IgD-negative memory B cell (primary cell): ENCODE data around the gene LRP6. TPM values are rescaled to one million over a fixed set of nuclear protein-coding genes. Genes with fewer than 3 reads are reported as not detected.

Experiments used
- H3K27ac Mint-ChIP-seq, 3 donors: one replicate each; pipeline ENCODE4 v1.8.0; 2020 to 2022; ENCODE audit warnings: mild to moderate bottlenecking in 3 of 3, mixed read lengths in 3 of 3, moderate library complexity in 1 of 3
- H3K27me3 Mint-ChIP-seq: one replicate; pipeline ENCODE4 v1.8.0; 2021; ENCODE audit warnings: mixed read lengths
- H3K36me3 Mint-ChIP-seq: one replicate; pipeline ENCODE4 v1.8.0; 2020; ENCODE audit warnings: mild to moderate bottlenecking, mixed read lengths
- H3K4me1 Mint-ChIP-seq, 3 donors: one replicate each; pipeline ENCODE4 v1.8.0; 2020 to 2022; ENCODE audit warnings: mixed read lengths in 3 of 3, mild to moderate bottlenecking in 1 of 3
- H3K4me3 Mint-ChIP-seq, 4 donors: one replicate each; pipeline ENCODE4 v1.8.0; 2020 to 2022; ENCODE audit warnings: mild to moderate bottlenecking in 4 of 4, mixed read lengths in 4 of 4, moderate library complexity in 3 of 4
- H3K9me3 Mint-ChIP-seq, 3 donors: one replicate each; pipeline ENCODE4 v1.8.0; 2020 to 2021; ENCODE audit warnings: mixed read lengths in 3 of 3, mild to moderate bottlenecking in 1 of 3
- polyA plus RNA-seq: library from polyadenylated mRNA; unstranded; fragments of 300-500 nt; fragmentation: Illumina TruSeq; gene quantifications from one replicate; pipeline ENCODE4 v1.2.3, GENCODE V29; 2021

Gene LRP6
- polyA plus RNA-seq, 1 donor from 2014 or later: not detected

DNA sequence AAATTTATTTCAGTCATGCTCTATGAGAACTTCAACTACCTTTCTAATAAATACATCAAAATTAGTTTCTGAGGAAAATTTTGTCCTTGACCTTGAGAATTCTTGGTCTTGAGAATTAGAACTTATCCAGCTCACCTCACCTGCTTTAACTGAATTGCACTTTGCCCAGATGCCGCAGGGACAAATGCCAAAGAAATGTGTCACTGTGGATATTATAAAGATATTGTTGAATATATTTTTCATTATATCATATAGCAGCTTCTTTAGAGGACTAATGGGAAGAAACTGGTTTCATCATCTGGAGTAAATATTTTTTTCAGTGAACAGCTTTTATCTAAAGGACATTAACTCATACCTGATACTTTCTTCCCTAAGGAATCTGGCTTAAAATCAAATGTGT, 54.1 kb downstream of the LRP6 start:
- no peaks in the 10 kb centered on the region for H3K27me3 Mint-ChIP-seq

GRCh38 chr12:12210983-12211382, 55.9 kb downstream of the LRP6 start:
- Mint-ChIP-seq H3K4me1 (peaks cover 0 to 4% (median 0%) of the 10 kb centered on the region in 3 donors), H3K9me3 (peaks cover 0 to 3% (median 0%) of the 10 kb centered on the region in 3 donors), H3K27ac (no peak overlapping the region), H3K36me3 (no peaks in the 10 kb centered on the region), H3K27me3 (no peaks in the 10 kb centered on the region), H3K4me3 (no peak overlapping the region)

More for the DNA sequence above, 54.1 kb downstream of the LRP6 start:
- H3K4me1 Mint-ChIP-seq: peaks cover 0 to 4% (median 0%) of the 10 kb centered on the region in 3 donors
- H3K9me3 Mint-ChIP-seq: peaks cover 0 to 2% (median 1%) of the 10 kb centered on the region in 3 donors
- H3K36me3 Mint-ChIP-seq: no peaks in the 10 kb centered on the region
- H3K4me3 Mint-ChIP-seq: no peak overlapping the region
- H3K27ac Mint-ChIP-seq: no peak overlapping the region

GRCh38 chr12:12210416-12210815, 56.4 kb downstream of the LRP6 start:
- peaks cover 0 to 4% (median 0%) of the 10 kb centered on the region in 3 donors for H3K4me1 Mint-ChIP-seq
- H3K36me3 Mint-ChIP-seq: no peaks in the 10 kb centered on the region
- H3K27me3 Mint-ChIP-seq: no peaks in the 10 kb centered on the region
- no peak overlapping the region for H3K4me3 Mint-ChIP-seq
- peaks cover 0 to 5% (median 0%) of the 10 kb centered on the region in 3 donors for H3K9me3 Mint-ChIP-seq
- H3K27ac Mint-ChIP-seq: no peak overlapping the region

GRCh38 chr12:12209675-12210074, 57.2 kb downstream of the LRP6 start:
- H3K4me1 Mint-ChIP-seq: peaks cover 0 to under 1% (median 0%) of the 10 kb centered on the region in 3 donors
- peaks cover 0 to 5% (median 0%) of the 10 kb centered on the region in 3 donors for H3K9me3 Mint-ChIP-seq
- no peaks in the 10 kb centered on the region for H3K36me3 Mint-ChIP-seq
- H3K4me3 Mint-ChIP-seq: no peak overlapping the region
- no peaks in the 10 kb centered on the region for H3K27me3 Mint-ChIP-seq
- H3K27ac Mint-ChIP-seq: no peak overlapping the region

DNA sequence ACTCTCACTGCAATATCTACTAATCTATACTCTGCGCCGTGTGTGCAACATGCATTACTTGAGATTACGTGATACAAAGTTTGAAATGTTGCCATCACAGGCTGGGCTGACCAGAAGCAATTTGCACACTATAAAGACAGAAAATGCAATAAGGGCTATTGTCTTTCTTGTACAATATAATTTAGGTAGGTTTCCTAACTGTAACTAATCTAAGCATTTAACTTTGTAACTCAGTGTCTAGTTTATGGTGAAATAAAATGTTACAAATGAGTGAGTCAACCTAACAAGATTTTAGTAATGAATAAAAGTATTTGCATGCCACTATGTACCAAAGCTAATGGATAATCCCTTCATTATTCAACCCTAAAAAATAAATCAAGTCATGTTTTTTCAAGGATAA, 57.8 kb downstream of the LRP6 start:
- no peaks in the 10 kb centered on the region for H3K36me3 Mint-ChIP-seq
- H3K27me3 Mint-ChIP-seq: peaks cover 2% of the 10 kb centered on the region
- H3K4me1 Mint-ChIP-seq: no peaks in the 10 kb centered on the region
- peaks cover 0 to 5% (median 0%) of the 10 kb centered on the region in 3 donors for H3K9me3 Mint-ChIP-seq
- no peak overlapping the region for H3K4me3 Mint-ChIP-seq
- no peak overlapping the region for H3K27ac Mint-ChIP-seq

DNA sequence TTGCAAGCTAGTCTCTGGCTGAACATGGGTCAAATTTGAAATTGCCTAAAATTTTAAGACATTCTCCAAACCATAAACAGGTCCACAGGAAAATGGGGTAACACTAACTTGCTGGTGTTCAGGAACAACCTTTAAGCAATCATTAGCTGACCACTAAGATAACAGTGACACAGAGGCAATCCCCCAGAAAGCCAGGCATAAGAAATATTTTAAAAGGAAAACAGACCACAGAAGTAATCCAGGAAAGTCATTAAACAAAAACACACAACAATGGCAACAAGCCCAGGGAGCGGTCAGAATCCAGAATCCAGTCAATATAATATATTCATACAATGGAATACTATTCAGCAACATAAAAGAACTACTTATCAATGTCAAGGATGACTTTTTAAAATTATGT, 59.1 kb downstream of the LRP6 start:
- Mint-ChIP-seq H3K36me3 (no peaks in the 10 kb centered on the region), H3K4me1 (no peaks in the 10 kb centered on the region), H3K4me3 (no peak overlapping the region), H3K27ac (no peak overlapping the region), H3K9me3 (peaks cover 0 to 5% (median 0%) of the 10 kb centered on the region in 3 donors), H3K27me3 (peaks cover 2% of the 10 kb centered on the region)

DNA sequence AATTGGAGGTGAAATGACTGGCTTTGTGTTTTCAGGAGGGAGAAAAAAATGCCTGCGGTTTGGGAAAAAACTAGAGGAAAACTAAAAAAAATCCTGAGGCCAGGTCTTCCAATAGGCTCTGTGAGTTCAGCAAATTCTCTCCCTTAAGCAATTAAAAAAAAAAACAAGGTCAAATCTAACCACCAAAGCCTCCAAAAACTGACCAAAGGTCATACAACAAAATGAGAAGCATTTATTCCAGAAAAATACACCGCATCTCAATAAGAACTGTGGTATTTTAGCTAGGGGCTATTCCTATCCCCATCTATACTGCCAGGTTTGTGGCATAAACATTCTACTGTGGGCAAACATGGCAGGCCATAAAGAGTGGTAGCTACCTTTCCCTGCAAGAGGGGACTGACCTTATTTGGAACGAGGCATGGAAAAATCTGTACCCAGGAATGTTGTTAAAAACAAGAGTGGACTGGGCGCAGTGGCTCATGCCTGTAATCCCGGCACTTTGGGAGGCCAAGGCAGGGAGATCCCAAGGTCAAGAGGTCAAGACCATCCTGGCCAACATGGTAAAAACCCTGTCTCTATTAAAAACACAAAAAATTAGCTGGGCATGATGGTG, 60.0 kb downstream of the LRP6 start:
- Mint-ChIP-seq H3K4me3 (no peak overlapping the region), H3K9me3 (peaks cover 0 to 5% (median 0%) of the 10 kb centered on the region in 3 donors), H3K27me3 (peaks cover 4% of the 10 kb centered on the region)

GRCh38 chr12:12202747-12203146, 64.1 kb downstream of the LRP6 start:
- Mint-ChIP-seq H3K4me3 (no peak overlapping the region), H3K9me3 (peaks cover 2 to 13% (median 5%) of the 10 kb centered on the region in 3 donors), H3K27me3 (peaks cover 7% of the 10 kb centered on the region), H3K4me1 (no peaks in the 10 kb centered on the region), H3K27ac (no peak overlapping the region), H3K36me3 (no peaks in the 10 kb centered on the region)

More for the DNA sequence above, 60.0 kb downstream of the LRP6 start:
- Mint-ChIP-seq H3K36me3 (no peaks in the 10 kb centered on the region), H3K4me1 (no peaks in the 10 kb centered on the region), H3K27ac (no peak overlapping the region)

DNA sequence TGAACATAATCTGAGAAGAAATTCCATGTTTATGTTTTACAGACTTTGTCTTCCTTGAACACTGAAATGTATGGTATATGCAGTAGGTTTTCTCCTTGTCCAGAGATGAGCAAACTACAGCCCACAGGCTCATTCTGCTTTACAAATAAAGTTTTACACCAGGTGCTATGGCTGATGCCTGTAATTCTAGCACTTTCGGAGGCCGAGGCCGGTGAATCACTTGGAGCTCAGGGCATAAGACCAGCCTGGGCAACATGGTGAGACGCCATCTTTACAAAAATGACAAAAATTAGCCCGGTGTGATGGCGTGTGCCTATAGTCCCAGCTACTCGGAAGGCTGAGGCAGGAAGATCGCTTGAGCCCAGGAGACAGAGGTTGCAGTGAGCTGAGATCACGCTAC, 64.7 kb downstream of the LRP6 start:
- H3K27ac Mint-ChIP-seq: no peak overlapping the region
- peaks cover 2 to 12% (median 10%) of the 10 kb centered on the region in 3 donors for H3K9me3 Mint-ChIP-seq
- H3K4me1 Mint-ChIP-seq: no peaks in the 10 kb centered on the region
- H3K4me3 Mint-ChIP-seq: no peak overlapping the region
- no peaks in the 10 kb centered on the region for H3K36me3 Mint-ChIP-seq
- peaks cover 7% of the 10 kb centered on the region for H3K27me3 Mint-ChIP-seq

DNA sequence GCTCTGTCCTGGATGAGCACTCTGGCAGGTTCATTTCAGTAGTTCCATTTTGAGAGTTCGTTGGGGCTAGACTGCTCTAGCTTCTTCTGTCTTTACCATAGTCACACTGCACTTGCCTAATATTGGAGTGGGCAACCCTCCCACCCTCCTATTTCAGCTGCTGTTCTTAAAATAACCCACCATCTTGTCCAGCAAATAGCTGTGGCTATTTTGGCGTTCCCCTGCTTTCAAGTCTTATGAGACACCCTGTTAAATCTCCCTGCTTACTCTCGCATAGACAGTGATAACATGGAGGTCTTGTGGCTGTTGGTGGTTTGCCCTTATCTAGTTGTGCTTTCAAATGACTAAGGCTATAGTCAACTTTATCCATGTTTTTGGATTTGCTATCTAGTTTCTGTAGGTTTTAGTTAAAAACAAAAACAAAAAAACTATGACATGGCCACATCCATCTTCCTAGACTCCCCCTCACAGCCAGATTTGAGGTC, 65.5 kb downstream of the LRP6 start:
- H3K9me3 Mint-ChIP-seq: peaks cover 4 to 15% (median 14%) of the 10 kb centered on the region in 3 donors
- no peak overlapping the region for H3K4me3 Mint-ChIP-seq
- H3K27ac Mint-ChIP-seq: no peak overlapping the region
- no peaks in the 10 kb centered on the region for H3K36me3 Mint-ChIP-seq
- H3K4me1 Mint-ChIP-seq: no peaks in the 10 kb centered on the region
- H3K27me3 Mint-ChIP-seq: peaks cover 7% of the 10 kb centered on the region

DNA sequence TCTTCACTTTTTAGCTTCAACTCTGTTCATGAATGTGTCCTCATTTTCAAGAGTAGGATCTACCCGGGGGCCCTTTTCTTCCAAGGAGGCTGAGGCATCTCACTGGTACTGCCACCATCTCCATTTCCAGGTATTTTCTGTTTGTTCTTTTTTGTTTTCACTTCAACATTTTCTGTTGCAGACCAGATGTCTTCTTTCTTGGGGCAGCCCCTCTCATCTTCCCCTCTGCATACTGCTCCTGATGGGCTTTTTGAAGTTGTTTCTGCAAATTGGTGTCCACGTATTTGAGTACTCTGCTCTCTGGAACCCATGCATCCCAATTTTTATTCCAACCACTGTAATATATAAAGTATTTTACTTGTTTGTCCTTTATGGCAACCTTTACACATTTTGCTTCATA, 66.5 kb downstream of the LRP6 start:
- H3K27me3 Mint-ChIP-seq: peaks cover 7% of the 10 kb centered on the region
- H3K36me3 Mint-ChIP-seq: no peaks in the 10 kb centered on the region
- H3K27ac Mint-ChIP-seq: no peak overlapping the region
- H3K4me1 Mint-ChIP-seq: no peaks in the 10 kb centered on the region
- peaks cover 4 to 15% (median 10%) of the 10 kb centered on the region in 3 donors for H3K9me3 Mint-ChIP-seq
- H3K4me3 Mint-ChIP-seq: no peak overlapping the region

- Mint-ChIP-seq H3K9me3 (peaks cover 4 to 18% (median 11%) of the 10 kb centered on the region in 3 donors), H3K27me3 (peaks cover 6% of the 10 kb centered on the region), H3K27ac (no peak overlapping the region), H3K4me3 (no peak overlapping the region), H3K4me1 (no peaks in the 10 kb centered on the region), H3K36me3 (no peaks in the 10 kb centered on the region)
Observed at GRCh38 chr12:12198124-12198523, 68.7 kb downstream of the LRP6 start.

DNA sequence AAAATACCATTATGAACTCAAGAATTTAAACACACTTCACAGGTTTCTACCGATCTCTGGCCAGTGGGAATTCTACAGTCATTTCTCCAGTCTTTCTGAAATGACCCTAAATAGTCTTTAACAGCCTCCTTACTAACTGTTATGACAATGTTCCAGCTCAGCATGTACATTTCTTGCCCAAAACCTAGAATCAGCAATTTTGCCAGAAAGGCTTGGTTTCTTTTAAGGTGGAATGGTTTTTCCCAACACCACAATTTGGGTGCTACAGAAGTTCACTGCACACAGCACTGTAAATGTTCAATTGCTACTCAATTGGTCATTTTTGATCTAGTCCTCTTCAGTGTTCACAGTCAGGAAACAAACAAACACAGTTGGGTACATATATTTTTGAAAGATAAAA, 69.7 kb downstream of the LRP6 start:
- peaks cover 4 to 18% (median 12%) of the 10 kb centered on the region in 3 donors for H3K9me3 Mint-ChIP-seq
- H3K4me3 Mint-ChIP-seq: no peak overlapping the region
- H3K27me3 Mint-ChIP-seq: peaks cover 4% of the 10 kb centered on the region
- no peaks in the 10 kb centered on the region for H3K36me3 Mint-ChIP-seq
- no peak overlapping the region for H3K27ac Mint-ChIP-seq
- no peaks in the 10 kb centered on the region for H3K4me1 Mint-ChIP-seq

DNA sequence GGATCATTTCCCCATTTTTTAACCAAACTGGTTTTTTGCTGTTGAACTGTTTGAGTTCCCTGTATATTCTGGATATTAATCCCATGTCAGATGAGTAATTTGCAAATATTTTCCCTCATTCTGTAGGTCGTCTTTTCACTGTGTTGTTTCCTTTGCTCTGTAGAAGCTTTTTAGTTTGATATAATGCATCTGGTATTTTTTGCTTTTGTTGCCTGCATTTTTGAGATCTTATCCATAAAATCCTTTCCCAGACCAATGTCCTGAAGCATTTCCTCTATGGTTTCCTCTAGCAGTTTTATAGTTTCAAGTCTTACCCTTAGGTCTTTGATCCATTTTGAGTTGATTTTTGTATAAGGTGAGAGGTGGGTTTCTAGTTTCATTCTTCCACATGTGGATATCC, 71.3 kb downstream of the LRP6 start:
- Mint-ChIP-seq H3K9me3 (peaks cover 4 to 18% (median 12%) of the 10 kb centered on the region in 3 donors), H3K27me3 (peaks cover 6% of the 10 kb centered on the region), H3K4me3 (no peak overlapping the region), H3K36me3 (no peaks in the 10 kb centered on the region), H3K4me1 (no peaks in the 10 kb centered on the region), H3K27ac (no peak overlapping the region)

- Mint-ChIP-seq H3K27ac (no peak overlapping the region), H3K4me1 (no peaks in the 10 kb centered on the region), H3K4me3 (no peak overlapping the region), H3K27me3 (peaks cover 9% of the 10 kb centered on the region), H3K36me3 (no peaks in the 10 kb centered on the region), H3K9me3 (peaks cover 4 to 18% (median 12%) of the 10 kb centered on the region in 3 donors)
Observed at GRCh38 chr12:12195081-12195480, 71.8 kb downstream of the LRP6 start.

DNA sequence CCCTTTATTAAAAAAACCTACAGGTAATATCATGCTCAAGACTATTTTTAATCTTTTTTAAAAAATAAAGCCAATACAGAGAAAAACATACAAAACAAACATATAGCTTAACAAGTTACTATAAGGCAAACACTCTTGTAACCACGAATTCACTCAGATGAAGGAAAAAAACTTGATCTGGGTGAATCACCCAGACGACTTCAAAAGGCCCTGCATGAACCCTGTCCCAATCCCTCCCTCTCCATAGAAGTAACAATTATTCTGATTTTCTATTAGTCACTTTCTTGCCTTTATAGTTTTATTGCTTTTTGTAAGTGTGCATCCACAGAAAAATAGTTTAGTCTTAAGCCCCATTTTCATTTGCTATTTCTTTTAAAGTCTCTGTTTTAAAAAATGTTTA, 72.6 kb downstream of the LRP6 start:
- Mint-ChIP-seq H3K27ac (no peak overlapping the region), H3K9me3 (peaks cover 4 to 17% (median 10%) of the 10 kb centered on the region in 3 donors), H3K4me1 (no peaks in the 10 kb centered on the region), H3K4me3 (no peak overlapping the region), H3K27me3 (peaks cover 11% of the 10 kb centered on the region), H3K36me3 (no peaks in the 10 kb centered on the region)
